Left ventricle myocardium inferior (tissue), 1 donor: ENCODE data around the gene XRCC5. TPM values are rescaled to one million over a fixed set of nuclear protein-coding genes. Genes with fewer than 3 reads are reported as not detected.
"Not testable (repeated sequence)": the region's sequence is repeated elsewhere in the genome, so short reads cannot be mapped to it uniquely, and the experiment has no call there.

Experiments used
- DNase-seq: peaks from one replicate; pipeline ENCODE4 v3.0.0-alpha.2; 2020
- H3K27ac ChIP-seq: fragments of 200-600 bp; replicated peaks from 2 replicates; pipeline ENCODE4 v1.8.0; 2021
- H3K27me3 ChIP-seq: fragments of 200-600 bp; 2 replicates; pipeline ENCODE4 v1.8.0; 2021; ENCODE audit warnings: low read depth
- H3K36me3 ChIP-seq: fragments of 200-600 bp; 2 replicates; pipeline ENCODE4 v1.8.0; 2021
- H3K4me1 ChIP-seq: fragments of 200-600 bp; 2 replicates; pipeline ENCODE4 v1.8.0; 2021
- H3K4me3 ChIP-seq: fragments of 200-600 bp; 2 replicates; pipeline ENCODE4 v1.8.0; 2021; ENCODE audit warnings: mild to moderate bottlenecking, moderate library complexity
- H3K9me3 ChIP-seq: fragments of 200-600 bp; replicated peaks from 2 replicates; pipeline ENCODE4 v1.8.0; 2021
- intact Hi-C: fragments of 100-400 bp; cut with micrococcal nuclease; formaldehyde crosslinking; loops from one replicate; pipeline ENCODE4 v1.11.0; 2022
- total RNA-seq: library from RNA; stranded (reverse); fragmentation: NEBNext Ultra II Directional; extraction: Animal tissue kit (Norgen Biotek cat#: 25700); gene quantifications from one replicate; pipeline ENCODE4 v1.2.1, GENCODE V29; 2021
- TF ChIP-seq, protein P1 (sequence below): fragments of 200-600 bp; IDR thresholded peaks from 2 replicates; pipeline ENCODE4 v1.8.0; 2021; ENCODE audit warnings: antibody characterized with exemption, mild to moderate bottlenecking, borderline replicate concordance
- donor health status: DM: no; HTN: yes; CAD: no; lungs with severe emphysema.

XRCC5 gene
- total RNA-seq, 1 donor from 2014 or later = 110 TPM

DNA sequence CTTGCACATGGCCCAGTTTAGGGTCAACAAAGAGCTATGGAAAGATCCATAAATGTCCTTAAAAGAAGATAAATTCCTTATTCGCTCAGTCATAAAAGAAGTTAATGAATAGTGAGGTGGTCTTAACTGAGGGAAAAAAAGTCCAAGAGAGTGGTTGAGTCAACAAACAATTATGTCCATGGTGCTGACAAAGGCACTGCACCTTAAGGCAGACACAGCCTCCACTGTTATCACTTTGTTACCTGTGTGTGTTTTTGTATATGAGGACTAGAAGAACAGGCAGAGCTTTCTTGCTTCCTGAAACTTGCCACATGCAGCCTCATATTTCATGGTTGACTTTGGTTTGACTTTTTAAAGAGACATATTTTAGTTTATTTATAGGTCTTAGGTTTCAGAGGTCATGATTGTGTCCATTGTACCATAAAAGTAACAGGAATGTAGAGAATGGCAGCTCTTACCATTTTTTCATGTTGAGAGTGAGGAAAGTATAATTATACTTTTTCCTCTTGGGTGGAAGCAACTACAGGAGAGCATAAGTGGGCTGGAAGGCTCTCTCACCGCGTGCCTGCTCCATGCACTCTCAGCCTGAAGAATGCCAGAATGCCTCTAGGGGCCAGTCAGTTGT is 93.6 kb downstream of the XRCC5 start:
- peaks cover 93% of the 10 kb centered on the region for H3K36me3 ChIP-seq
- no peak overlapping the region for H3K27ac ChIP-seq
- H3K27me3 ChIP-seq = no peaks in the 10 kb centered on the region
- no peak for DNase-seq
- no peaks in the 10 kb centered on the region for H3K4me1 ChIP-seq
- H3K9me3 ChIP-seq = no peaks in the 10 kb centered on the region
- intact Hi-C loops = no loop called here
- TF ChIP-seq, protein P1, sequence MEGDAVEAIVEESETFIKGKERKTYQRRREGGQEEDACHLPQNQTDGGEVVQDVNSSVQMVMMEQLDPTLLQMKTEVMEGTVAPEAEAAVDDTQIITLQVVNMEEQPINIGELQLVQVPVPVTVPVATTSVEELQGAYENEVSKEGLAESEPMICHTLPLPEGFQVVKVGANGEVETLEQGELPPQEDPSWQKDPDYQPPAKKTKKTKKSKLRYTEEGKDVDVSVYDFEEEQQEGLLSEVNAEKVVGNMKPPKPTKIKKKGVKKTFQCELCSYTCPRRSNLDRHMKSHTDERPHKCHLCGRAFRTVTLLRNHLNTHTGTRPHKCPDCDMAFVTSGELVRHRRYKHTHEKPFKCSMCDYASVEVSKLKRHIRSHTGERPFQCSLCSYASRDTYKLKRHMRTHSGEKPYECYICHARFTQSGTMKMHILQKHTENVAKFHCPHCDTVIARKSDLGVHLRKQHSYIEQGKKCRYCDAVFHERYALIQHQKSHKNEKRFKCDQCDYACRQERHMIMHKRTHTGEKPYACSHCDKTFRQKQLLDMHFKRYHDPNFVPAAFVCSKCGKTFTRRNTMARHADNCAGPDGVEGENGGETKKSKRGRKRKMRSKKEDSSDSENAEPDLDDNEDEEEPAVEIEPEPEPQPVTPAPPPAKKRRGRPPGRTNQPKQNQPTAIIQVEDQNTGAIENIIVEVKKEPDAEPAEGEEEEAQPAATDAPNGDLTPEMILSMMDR = no peak
- no peak overlapping the region for H3K4me3 ChIP-seq

DNA sequence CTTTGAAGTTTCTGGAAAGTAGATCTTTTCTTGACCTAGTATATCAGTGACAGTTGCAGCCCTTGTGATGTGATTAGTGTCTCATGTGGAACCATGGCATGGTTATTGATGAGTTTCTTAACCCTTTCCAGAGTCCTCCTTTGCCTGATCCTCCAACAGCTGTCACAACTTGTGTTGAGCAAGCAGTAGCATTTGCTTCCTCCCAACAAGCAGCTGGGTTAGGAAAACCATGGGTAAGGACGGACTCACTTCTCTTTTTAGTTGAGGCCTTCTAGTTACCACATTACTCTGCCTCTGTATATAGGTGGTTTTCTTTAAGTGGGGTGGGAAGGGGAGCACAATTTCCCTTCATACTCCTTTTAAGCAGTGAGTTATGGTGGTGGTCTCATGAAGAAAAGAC is 96.3 kb downstream of the XRCC5 start:
- no peaks in the 10 kb centered on the region for H3K9me3 ChIP-seq
- TF ChIP-seq, protein P1 = no peak
- H3K36me3 ChIP-seq = peaks cover 82% of the 10 kb centered on the region
- no peak for DNase-seq
- no peak overlapping the region for H3K27ac ChIP-seq
- intact Hi-C loops = no loop called here
- peaks cover 7% of the 10 kb centered on the region for H3K4me1 ChIP-seq
- no peak overlapping the region for H3K4me3 ChIP-seq
- H3K27me3 ChIP-seq = no peaks in the 10 kb centered on the region

DNA sequence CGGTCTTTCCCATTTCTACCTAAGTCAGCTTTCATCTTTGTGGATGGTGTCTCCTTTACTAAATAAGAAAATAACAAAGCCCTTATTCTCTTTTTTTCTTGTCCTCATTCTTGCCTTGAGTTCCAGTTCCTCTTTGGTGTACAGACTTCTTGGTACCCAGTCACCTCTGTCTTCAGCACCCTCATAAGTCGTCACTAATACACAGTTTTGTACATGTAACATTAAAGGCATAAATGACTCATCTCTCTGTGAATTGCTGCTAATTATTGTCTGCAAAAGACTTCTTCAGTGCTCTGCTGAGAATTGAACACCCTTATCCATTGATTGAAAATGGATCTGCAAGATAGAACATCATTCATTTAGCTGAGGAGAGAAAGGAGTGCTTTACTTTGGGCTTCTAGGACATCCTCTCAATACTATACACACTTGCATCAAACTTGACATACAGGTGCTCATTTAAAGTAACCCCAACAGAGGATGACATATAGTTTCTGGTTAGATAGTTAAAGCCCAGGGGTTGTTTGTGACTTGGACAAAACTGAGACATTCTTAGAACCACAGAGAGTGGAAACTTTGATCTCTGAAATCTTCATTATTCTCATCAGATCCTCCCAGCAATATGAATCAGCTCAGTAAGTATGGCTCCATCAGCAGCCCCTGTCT is 97.0 kb downstream of the XRCC5 start:
- no peak overlapping the region for H3K27ac ChIP-seq
- TF ChIP-seq, protein P1 = no peak
- intact Hi-C loops = no loop called here
- peaks cover 75% of the 10 kb centered on the region for H3K36me3 ChIP-seq
- H3K4me1 ChIP-seq = peaks cover 8% of the 10 kb centered on the region
- no peak overlapping the region for H3K4me3 ChIP-seq
- no peaks in the 10 kb centered on the region for H3K27me3 ChIP-seq
- no peaks in the 10 kb centered on the region for H3K9me3 ChIP-seq
- DNase-seq = no peak

DNA sequence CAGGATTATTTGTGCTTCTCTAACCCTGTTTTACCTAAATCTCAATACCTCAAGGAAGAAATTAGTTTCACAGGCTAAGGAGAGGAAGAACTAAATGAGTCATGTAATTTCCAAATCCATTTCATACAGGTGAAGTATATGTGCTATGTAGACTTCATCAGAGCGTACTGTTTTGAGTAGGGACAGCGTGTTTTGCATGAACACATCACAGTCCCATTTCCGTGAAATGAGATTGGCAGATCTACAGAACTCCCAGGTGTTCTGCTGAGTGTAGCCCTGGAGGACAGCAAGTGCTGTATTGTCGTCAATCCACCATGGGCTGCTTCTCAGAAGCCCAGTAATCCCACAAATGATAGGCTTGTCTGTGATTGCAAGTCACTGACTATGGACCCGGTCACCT is 97.7 kb downstream of the XRCC5 start:
- Histone ChIP-seq H3K9me3 (no peaks in the 10 kb centered on the region), H3K36me3 (peaks cover 69% of the 10 kb centered on the region), H3K27me3 (no peaks in the 10 kb centered on the region), H3K4me3 (no peak overlapping the region), H3K4me1 (peaks cover 8% of the 10 kb centered on the region), H3K27ac (no peak overlapping the region)
- TF ChIP-seq, protein P1 = no peak
- intact Hi-C loops = no loop called here
- DNase-seq = no peak

DNA sequence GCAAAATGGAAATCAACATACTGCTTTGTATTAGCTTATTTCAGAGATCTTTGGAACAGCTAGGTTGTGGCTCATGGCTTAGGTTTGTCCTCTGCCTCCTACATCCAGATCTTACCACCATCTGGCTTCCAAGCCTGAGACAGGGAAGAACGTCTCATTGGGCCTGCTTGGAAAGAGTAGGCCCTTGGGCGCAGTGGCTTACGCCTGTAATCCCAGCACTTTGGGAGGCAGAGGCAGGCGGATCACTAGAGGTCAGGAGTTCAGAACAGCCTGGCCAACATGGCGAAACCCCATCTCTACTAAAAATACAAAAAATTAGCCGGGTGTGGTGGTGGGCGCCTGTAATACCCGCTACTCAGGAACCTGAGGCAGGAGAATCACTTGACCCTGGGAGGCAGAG is 99.5 kb downstream of the XRCC5 start:
- H3K27ac ChIP-seq, intact Hi-C loops, H3K4me3 ChIP-seq, DNase-seq, H3K27me3 ChIP-seq, H3K4me1 ChIP-seq, H3K9me3 ChIP-seq: not testable (repeated sequence)
- H3K36me3 ChIP-seq = peaks cover 50% of the 10 kb centered on the region
